Spleen (tissue), 11 donors: ENCODE results near the gene CYBA. TPM values are rescaled to one million over a fixed set of nuclear protein-coding genes. Genes with fewer than 3 reads are reported as not detected.

ENCODE experiments used
- DNase-seq: peaks from one replicate; pipeline ENCODE4 v3.0.0-alpha.2; 2020
- H3K27ac ChIP-seq, 8 donors: fragments of 200-600 bp; sonication (generic) in 7 of 8; 1 replicate in 4 of 8; 2 replicates in 4 of 8; pipeline versions ENCODE4 v1.5.0 to v1.8.0; 2016 to 2021; ENCODE audit warnings: inconsistent platforms in 4 of 8, mild to moderate bottlenecking in 4 of 8, moderate library complexity in 1 of 8
- H3K27me3 ChIP-seq, 7 donors: fragments of 200-600 bp; sonication (generic) in 6 of 7; replicated peaks in 1 of 7; 1 replicate in 4 of 7; 2 replicates in 3 of 7; pipeline versions ENCODE4 v1.5.0 to v1.8.0; 2016 to 2021; ENCODE audit warnings: inconsistent platforms in 3 of 7, mild to moderate bottlenecking in 1 of 7
- H3K36me3 ChIP-seq, 6 donors: fragments of 200-600 bp; sonication (generic) in 5 of 6; 1 replicate in 4 of 6; 2 replicates in 2 of 6; pipeline versions ENCODE4 v1.5.0 to v1.8.0; 2016 to 2021; ENCODE audit warnings: inconsistent platforms in 2 of 6
- H3K4me1 ChIP-seq, 6 donors: fragments of 200-600 bp; sonication (generic) in 5 of 6; 1 replicate in 3 of 6; 2 replicates in 3 of 6; pipeline versions ENCODE4 v1.5.0 to v1.8.0; 2016 to 2021; ENCODE audit warnings: inconsistent platforms in 3 of 6
- H3K4me3 ChIP-seq, 8 donors: fragments of 200-600 bp; sonication (generic) in 7 of 8; 1 replicate in 4 of 8; 2 replicates in 4 of 8; pipeline versions ENCODE4 v1.5.0 to v1.8.0; 2016 to 2021; ENCODE audit warnings: inconsistent platforms in 4 of 8, mild to moderate bottlenecking in 4 of 8, moderate library complexity in 2 of 8
- H3K9me3 ChIP-seq, 8 donors: fragments of 200-600 bp; sonication (generic) in 7 of 8; 1 replicate in 4 of 8; 2 replicates in 4 of 8; pipeline versions ENCODE4 v1.5.0 to v1.8.0; 2016 to 2021; ENCODE audit warnings: inconsistent platforms in 4 of 8
- CTCF ChIP-seq, 11 experiments: fragments of 200-600 bp in 7 of 11; fragments of 450-650 bp in 4 of 11; sonication (generic) in 4 of 11; IDR thresholded peaks in 8 of 11; conservative IDR thresholded peaks in 3 of 11; 1 replicate in 7 of 11; 2 replicates in 4 of 11; pipeline versions ENCODE4 v1.4.0 to v1.8.0; 2016 to 2021; ENCODE audit warnings: antibody characterized with exemption in 11 of 11, inconsistent platforms in 4 of 11, mild to moderate bottlenecking in 1 of 11
- POLR2A ChIP-seq, 3 donors: fragments of 450-650 bp; IDR thresholded peaks; one replicate each; pipeline ENCODE4 v1.5.1; 2017; ENCODE audit warnings: antibody characterized with exemption in 3 of 3, mild to moderate bottlenecking in 1 of 3
- POLR2AphosphoS5 ChIP-seq, 3 donors: sonication (generic); formaldehyde crosslinking; IDR thresholded peaks; one replicate each; pipeline ENCODE4 v1.5.1; 2017; ENCODE audit warnings: antibody characterized with exemption in 3 of 3
- WGBS, 5 donors: extraction: QIAGEN DNeasy Blood & Tissue Kit in 3 of 5; methylation state at CpG; one replicate each; pipeline versions ENCODE4 v1.1.5 to v1.1.7; 2013 to 2018; 5-methylcytosine and 5-hydroxymethylcytosine counted together
- intact Hi-C: fragments of 100-400 bp; cut with DNase I; formaldehyde crosslinking; loops from one replicate; pipeline ENCODE4 v1.15.0; 2023; ENCODE audit warnings: low total_unique reads
- polyA plus RNA-seq, 3 donors: library from polyadenylated mRNA; stranded (reverse); fragments of 200-250 nt; gene quantifications; one replicate each; pipeline ENCODE4 v1.2.1, GENCODE V29; 2013
- total RNA-seq, 7 donors: library from RNA; depleted of rRNA in 3 of 7; stranded (reverse); fragments of >200 nt in 3 of 7; fragmentation: NEBNext Ultra II Directional in 4 of 7; extraction: Animal tissue kit (Norgen Biotek cat#: 25700) in 4 of 7; gene quantifications; one replicate each; pipeline versions ENCODE4 v1.1.0 to v1.2.1, GENCODE V29; 2016 to 2021
- donor health status: healthy with polysubstance abuse.
- donor health status: DM: no; HTN: no; CAD: no; lungs with moderate emphysema.
- donor health status: DM: no; HTN: no; CAD: no.
- donor health status: Bipolar disorder and iron deficiency.
- donor health status: healthy.
- donor health status: DM: no; HTN: no; CAD: no.
- donor health status: DM: yes; HTN: yes; CAD: no.

The CYBA gene
- total and polyA plus RNA-seq, 10 donors: 557 to 925 (median 644) TPM

- peaks cover 30 to 70% (median 58%) of the 10 kb centered on the region in 6 donors for H3K4me1 ChIP-seq
- no peaks in the 10 kb centered on the region for H3K9me3 ChIP-seq
- H3K4me3 ChIP-seq: peak overlapping the region; percentile 59 to 91 (median 70)
- H3K27ac ChIP-seq: peak overlapping the region in 7 of 8 donors; percentile 76 to 94 (median 82)
- H3K27me3 ChIP-seq: peaks cover 0 to 71% (median 13%) of the 10 kb centered on the region in 7 donors
- DNase-seq: peak; percentile 87
- H3K36me3 ChIP-seq: peaks cover 0 to 9% (median 0%) of the 10 kb centered on the region in 6 donors
- WGBS, 5 donors: 5 to 14% (median 5%) methylated on average over 27 to 33 of the region's 33 CpGs
- TF ChIP-seq CTCF (IDR thresholded peaks at IDR 0.05 in 8 of 11, conservative IDR thresholded peaks at IDR 0.05 in 3 of 11): peak in 9 of 11 experiments; percentile 44 to 83 (median 67)
- TF ChIP-seq POLR2AphosphoS5 (IDR thresholded peaks at IDR 0.05): peak; percentile 10 to 51 (median 14)
- TF ChIP-seq POLR2A (IDR thresholded peaks at IDR 0.05): no peak
- intact Hi-C loops: no loop called here
These were observed 34.6 kb upstream of the CYBA start for GRCh38 chr16:88685156-88686061.

- Histone ChIP-seq H3K9me3 (no peaks in the 10 kb centered on the region), H3K27ac (peak overlapping the region in 5 of 8 donors; percentile 76 to 94 (median 89)), H3K27me3 (peaks cover 0 to 71% (median 13%) of the 10 kb centered on the region in 7 donors), H3K4me1 (peaks cover 30 to 77% (median 62%) of the 10 kb centered on the region in 6 donors), H3K4me3 (peak overlapping the region in 5 of 8 donors; percentile 59 to 91 (median 67)), H3K36me3 (peaks cover 0 to 11% (median 0%) of the 10 kb centered on the region in 6 donors)
- intact Hi-C loops: no loop called here
- TF ChIP-seq CTCF (IDR thresholded peaks at IDR 0.05 in 8 of 11, conservative IDR thresholded peaks at IDR 0.05 in 3 of 11) (no peak), POLR2A (IDR thresholded peaks at IDR 0.05) (no peak), POLR2AphosphoS5 (IDR thresholded peaks at IDR 0.05) (no peak)
- WGBS, 5 donors: 61 to 79% (median 71%) methylated on average over 13 to 15 of the region's 15 CpGs
- DNase-seq: peak; percentile 76
These were observed 33.8 kb upstream of the CYBA start for GRCh38 chr16:88684569-88685155.

GRCh38 chr16:88681709-88682451, 31.0 kb upstream of the CYBA start:
- peak overlapping the region; percentile 77 to 97 (median 89) for H3K27ac ChIP-seq
- intact Hi-C loops: no loop called here
- H3K4me1 ChIP-seq: peaks cover 29 to 73% (median 59%) of the 10 kb centered on the region in 6 donors
- TF ChIP-seq POLR2A (IDR thresholded peaks at IDR 0.05) (no peak), POLR2AphosphoS5 (IDR thresholded peaks at IDR 0.05) (peak; percentile 73 to 86 (median 79))
- H3K36me3 ChIP-seq: peaks cover 0 to 35% (median 14%) of the 10 kb centered on the region in 6 donors
- no peaks in the 10 kb centered on the region for H3K9me3 ChIP-seq
- H3K4me3 ChIP-seq: peak overlapping the region in 6 of 8 donors; percentile 7 to 62 (median 14)
- DNase-seq: peak; percentile 95
- WGBS, 5 donors: 15 to 22% (median 20%) methylated on average over 17 to 21 of the region's 21 CpGs
- peaks cover 0 to 68% (median 20%) of the 10 kb centered on the region in 7 donors for H3K27me3 ChIP-seq

- intact Hi-C loops: no loop called here
- no peaks in the 10 kb centered on the region for H3K9me3 ChIP-seq
- TF ChIP-seq CTCF (IDR thresholded peaks at IDR 0.05 in 8 of 11, conservative IDR thresholded peaks at IDR 0.05 in 3 of 11) (peak; percentile 31 to 71 (median 51)), POLR2AphosphoS5 (IDR thresholded peaks at IDR 0.05) (peak; percentile 77 to 79 (median 78)), POLR2A (IDR thresholded peaks at IDR 0.05) (no peak)
- H3K27me3 ChIP-seq: peaks cover 0 to 63% (median 20%) of the 10 kb centered on the region in 7 donors
- peaks cover 0 to 42% (median 15%) of the 10 kb centered on the region in 6 donors for H3K36me3 ChIP-seq
- H3K27ac ChIP-seq: peak overlapping the region; percentile 77 to 97 (median 89)
- WGBS, 5 donors: 41 to 61% (median 48%) methylated on average over 22 to 31 of the region's 31 CpGs
- peak; percentile 93 for DNase-seq
- H3K4me3 ChIP-seq: peak overlapping the region in 6 of 8 donors; percentile 7 to 62 (median 14)
- peaks cover 24 to 66% (median 54%) of the 10 kb centered on the region in 6 donors for H3K4me1 ChIP-seq
These were observed 30.3 kb upstream of the CYBA start for GRCh38 chr16:88681084-88681680.
